NCI-H187 treated with DMSO at 0.1 percent for 48 hours (cell line): Measurements from ENCODE around the gene KLRC1.
"Not testable (repeated sequence)": the region's sequence is repeated elsewhere in the genome, so short reads cannot be mapped to it uniquely, and the experiment has no call there.

Experiments used
- DNase-seq: peaks from one replicate; lab custom pipeline; 2025; lab: John Stamatoyannopoulos, UW

Gene KLRC1

DNA sequence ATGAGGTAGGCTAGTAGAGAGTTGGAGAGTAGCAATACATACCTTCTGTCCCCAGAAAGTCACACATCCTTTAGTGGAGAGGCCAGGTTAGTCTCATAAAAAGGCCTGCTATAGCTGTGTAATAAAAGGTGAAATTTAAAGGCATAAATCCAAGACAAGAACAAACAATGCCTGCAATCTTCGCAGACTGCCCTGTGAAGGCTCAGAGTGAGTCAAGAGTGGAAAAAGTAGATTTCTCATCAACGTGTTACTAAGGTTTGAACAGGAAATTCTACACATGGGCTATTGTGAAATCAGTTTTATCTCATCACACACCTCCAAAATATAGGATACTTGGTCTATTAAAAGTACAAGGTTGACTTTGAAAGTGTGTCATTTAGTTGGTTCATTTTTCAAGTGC is at the start of gene KLRC1:
Gene KLRC1 (minus strand): TSS at position 222 of the 400 bp plus-strand sequence. CDS start 2,221 bp downstream, outside the sequence.
- no peak for DNase-seq

DNA sequence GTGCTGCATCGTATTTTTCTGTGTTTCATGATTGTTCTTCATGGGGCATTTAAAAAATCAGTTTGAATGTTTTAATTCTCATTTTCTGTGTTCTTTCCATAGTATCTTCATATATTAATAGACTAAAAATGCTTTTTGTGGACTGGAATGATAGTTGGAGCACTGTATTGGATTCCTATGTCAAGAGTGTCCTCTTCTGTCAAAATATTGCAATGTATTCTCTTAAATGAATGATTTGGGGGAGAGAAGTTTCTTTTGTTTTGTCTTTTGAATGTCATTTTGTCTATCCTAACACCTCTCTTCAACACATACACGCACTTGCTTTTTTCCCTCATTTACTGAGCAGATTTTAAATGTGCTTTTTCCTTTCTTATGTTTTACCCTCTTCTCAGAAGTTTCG is 47.9 kb upstream of the KLRC1 start:
- no peak for DNase-seq

DNA sequence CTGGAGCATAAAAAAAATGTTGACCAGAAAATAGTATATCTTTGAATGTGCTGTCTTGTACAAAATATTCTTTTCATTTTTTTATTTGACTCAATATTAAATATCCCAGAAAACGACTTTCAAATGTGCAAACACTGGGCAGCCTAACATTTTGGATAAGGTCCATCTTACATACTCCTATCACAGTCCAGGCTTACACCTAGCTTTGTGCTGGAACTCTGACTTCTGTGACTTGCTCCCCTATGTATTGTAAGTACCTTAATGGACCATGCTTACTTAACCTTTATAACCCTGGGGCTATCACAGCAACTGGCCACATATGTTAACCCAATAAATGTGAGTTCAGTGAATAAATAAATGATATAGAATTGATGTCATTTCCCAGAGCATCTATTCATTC is 44.9 kb upstream of the KLRC1 start:
- no peak for DNase-seq

DNA sequence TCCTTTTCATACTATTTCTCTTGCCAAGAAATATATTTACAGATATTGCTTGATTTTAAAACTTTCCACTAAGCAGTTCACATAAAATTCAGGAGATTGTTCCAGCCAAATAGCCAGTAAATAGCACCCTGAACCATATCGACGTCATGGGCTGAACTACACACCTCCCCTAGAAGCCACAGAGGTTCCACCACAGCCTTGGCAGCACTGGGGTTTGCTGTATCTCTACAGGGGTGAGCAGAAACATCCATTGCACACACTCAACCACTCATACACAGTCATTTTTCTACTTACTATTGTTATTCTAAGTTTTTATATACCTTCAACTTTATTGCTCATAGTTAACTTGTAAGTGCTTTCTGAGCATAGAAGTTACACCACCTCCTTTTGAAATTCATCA is 44.4 kb upstream of the KLRC1 start:
- no peak for DNase-seq

DNA sequence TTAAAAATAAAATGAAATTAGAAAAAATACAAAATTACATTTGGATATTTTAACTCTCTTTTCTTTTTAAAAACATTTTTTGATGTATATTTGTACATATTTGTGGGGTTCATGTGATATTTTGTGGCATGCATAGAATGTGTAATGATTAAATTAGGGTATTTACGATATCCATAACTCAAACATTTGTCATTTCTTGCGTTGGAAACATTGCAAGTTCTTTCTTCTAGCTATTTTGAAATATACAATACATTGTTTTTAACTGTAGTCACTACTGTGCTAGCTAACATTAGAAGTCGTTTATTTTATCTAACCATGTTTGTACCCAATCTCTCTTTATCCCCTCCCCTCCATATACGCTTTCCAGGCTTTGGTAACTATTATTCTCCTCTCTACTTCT is 38.6 kb upstream of the KLRC1 start:
- no peak for DNase-seq

DNA sequence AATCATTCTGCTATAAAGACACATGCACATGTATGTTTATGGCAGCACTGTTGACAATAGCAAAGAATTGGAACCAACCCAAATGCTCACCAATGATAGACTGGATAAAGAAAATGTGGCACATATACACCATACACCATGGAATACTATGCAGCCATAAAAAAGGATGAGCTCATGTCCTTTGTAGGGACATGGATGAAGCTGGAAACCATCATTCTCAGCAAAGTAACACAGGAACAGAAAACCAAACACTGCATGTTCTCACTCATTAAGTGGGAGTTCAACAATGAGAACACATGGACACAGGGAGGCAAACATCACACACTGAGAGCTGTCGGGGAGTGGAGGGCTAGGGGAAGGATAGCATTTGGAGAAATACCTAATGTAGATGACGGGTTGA is 34.2 kb upstream of the KLRC1 start:
- not testable (repeated sequence) for DNase-seq

DNA sequence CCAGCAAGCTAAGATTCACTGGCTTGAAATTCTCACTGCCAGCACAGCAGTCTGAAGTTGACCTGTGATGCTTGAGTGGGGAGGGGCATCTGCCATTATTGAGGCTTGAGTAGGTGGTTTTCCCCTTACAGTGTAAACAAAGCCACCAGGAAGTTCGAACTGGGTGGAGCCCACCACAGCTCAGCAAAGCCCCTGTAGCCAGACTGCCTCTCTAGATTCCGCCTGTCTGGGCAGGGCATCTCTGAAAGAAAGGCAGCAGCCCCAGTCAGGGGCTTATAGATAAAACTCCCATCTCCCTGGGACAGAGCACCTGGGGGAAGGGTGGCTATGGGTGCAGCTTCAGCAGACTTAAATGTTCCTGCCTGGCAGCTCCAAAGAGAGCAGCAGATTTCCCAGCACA is 28.7 kb upstream of the KLRC1 start:
- not testable (repeated sequence) for DNase-seq

DNA sequence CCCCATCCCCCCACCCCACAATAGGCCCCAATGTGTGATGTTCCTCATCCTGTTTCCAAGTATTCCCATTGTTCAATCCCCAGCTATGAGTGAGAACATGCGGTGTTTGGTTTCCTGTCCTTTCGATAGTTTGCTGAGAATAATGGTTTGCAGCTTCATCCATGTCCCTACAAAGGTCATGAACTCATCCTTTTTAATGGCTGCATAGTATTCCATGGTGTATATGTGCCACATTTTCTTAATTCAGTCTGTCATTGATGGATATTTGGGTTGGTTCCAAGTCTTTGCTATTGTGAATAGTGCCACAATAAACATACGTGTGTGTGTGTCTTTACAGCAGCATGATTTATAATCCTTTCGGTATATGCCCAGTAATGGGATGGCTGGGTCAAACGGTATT is 19.6 kb upstream of the KLRC1 start:
- not testable (repeated sequence) for DNase-seq

DNA sequence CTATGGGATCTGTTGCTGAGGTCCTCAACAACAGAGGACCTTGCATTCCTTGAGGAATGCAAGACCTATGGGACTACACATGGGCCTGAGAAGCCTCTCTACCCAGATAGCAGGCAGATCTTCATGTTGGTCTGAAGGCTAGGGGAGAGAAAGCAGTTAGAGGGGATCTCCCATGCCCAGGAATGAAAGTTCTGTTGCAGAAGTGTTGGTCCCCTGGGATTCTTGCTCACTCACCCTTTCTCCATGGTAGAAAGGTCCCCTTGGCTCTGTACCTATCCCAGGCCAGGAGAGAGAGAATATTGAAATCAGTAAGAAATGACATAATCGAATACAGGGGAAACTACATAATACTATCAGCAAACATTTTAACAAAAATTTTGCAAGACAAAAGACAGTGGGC is 16.5 kb upstream of the KLRC1 start:
- no peak for DNase-seq

DNA sequence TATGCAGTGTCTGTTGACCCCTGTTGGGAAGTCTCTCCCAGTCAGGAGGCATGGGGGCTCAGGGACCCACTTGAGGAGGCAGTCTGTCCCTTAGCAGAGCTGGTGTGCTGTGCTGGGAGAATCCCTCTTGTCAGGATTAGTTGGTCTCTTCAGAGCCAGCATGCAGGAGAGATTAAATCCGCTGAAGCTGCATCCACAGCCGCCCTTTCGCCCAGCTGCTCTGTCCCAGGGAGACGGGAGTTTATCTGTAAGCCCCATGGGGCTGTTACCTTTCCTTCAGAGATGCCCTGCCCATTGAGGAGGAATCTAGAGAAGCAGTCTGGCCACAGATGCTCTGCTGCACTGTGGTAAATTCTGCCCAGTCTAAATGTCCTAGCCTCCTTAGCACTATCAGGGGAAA is 13.1 kb upstream of the KLRC1 start:
- DNase-seq: no peak

DNA sequence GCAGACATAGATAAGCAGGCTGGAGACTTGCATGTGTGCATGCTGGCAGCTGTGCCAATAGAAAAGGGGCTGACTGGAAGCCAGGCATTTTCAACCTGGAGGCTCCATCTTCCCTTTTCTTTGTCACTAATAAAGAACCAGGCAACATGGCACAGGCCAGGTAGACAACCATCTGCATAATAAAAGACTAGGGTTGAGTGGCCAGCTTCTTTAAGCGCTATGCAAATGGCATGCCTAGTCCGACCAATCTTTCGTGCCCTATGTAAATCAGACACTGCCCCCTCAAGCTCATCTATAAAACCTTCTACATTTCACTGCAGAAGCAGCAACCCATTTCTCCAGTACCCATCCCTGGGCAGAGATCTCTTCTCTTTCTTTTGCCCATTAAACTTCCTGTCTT is 4.6 kb upstream of the KLRC1 start:
- DNase-seq: no peak

DNA sequence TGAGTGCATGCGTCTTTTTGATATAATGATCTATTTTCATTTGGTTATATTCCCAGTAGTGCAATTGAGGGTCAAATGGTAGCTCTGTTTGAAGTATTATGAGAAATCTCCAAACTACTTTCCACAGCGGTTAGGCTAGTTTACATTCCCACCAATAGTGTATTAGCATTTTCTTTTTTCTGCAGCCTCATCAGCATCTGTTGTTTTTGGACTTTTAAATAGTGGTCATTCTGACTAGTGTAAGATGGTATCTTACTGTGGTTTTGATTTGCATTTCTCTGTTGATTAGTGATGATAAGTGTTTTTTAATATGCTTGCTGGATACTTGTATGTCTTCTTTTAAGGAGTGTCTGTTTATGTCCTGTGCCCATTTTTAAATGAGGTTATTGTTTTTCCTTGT is 3.7 kb upstream of the KLRC1 start:
- no peak for DNase-seq

DNA sequence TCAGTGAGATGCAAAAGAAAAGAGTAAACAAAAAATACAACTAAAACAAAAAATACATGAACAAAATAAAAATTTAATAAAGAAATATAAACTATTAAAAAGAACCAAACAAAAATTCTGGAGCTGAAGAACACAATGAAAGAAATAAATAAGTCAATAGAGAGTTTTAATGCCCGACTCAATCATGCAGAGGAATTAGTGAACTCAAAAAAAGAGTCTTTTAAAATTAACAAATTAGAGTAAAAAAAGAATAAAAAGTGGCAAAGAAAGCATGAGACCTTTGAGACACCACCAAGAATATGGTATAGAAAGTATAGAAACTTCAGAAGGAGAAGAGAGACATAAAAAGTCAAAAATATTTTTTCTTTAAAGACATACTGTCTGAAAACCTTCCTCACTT is 2.6 kb upstream of the KLRC1 start:
- no peak for DNase-seq

DNA sequence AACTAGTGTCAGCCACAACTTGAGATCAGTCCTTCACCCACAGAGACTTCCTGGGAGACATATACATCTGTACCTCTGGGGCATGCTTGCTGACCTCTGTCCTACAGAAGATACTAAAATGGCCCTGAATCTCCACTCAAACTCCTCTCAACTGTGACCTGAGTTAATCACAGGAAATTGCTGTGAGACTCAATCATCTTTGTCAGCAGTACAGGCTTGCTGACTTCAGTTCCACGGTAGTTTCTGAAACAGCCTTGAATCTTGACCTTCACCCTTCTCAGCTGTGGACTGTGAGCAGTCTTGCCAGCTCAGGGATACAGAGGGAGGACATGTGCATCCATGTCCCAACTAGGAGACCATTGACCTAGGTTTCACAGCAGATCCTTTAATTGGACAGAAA is 1.4 kb upstream of the KLRC1 start:
- DNase-seq: no peak

DNA sequence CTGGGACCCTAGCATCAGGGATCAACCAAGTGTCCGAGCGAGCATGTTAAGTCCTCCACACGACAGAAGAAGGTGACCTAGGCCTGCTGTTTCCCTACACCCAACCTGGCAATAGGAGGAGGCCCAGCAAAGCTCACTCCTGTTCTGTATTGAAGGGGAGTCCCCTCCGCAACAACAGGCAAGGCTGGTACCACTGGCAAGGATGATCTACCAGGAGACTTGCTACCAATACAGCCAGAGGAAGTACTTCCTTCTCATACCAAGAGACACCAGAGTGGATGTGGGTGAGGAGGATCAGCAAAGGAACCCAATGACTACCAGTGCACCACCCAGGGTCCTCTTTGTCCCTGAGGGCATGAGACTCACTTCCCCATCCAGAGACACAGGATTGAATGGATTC is 4.9 kb downstream of the KLRC1 start:
- no peak for DNase-seq

DNA sequence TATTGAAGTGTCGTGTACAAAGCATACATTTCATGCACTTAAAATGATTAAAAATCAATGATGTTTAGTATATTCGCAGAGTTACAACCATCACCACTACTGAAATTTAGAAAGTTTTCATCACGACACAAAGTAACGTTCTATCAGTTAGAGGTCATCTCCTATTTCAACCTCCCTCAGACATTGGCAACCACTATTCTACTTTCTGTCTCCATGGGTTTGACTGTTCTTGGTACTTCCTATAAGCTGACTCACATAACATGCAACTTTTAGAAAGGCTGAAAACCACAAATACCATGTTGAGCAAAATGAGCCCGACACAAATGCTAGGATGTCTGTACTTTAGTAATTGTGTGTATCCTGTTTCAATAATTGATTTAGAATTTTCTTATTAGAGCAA is 7.1 kb downstream of the KLRC1 start:
- not testable (repeated sequence) for DNase-seq

DNA sequence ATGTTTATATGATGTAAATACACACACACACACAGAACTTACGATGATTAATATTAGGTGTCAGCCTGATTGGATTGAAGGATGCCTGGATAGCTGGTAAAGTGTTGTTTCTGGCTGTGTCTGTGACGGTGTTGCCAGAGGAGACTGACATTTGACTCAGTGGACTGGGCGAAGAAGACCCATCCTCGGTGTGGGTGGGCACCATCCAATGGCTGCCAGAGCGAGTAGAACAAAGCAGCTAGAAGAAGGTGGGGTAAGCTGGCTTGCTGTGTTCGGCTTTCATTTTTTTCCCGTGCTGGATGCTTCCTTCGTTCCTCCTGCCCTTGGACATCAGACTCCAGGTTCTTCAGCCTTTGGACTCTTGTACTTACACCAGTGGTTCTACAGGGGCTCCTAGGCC is 12.0 kb downstream of the KLRC1 start:
- DNase-seq: not testable (repeated sequence)

DNA sequence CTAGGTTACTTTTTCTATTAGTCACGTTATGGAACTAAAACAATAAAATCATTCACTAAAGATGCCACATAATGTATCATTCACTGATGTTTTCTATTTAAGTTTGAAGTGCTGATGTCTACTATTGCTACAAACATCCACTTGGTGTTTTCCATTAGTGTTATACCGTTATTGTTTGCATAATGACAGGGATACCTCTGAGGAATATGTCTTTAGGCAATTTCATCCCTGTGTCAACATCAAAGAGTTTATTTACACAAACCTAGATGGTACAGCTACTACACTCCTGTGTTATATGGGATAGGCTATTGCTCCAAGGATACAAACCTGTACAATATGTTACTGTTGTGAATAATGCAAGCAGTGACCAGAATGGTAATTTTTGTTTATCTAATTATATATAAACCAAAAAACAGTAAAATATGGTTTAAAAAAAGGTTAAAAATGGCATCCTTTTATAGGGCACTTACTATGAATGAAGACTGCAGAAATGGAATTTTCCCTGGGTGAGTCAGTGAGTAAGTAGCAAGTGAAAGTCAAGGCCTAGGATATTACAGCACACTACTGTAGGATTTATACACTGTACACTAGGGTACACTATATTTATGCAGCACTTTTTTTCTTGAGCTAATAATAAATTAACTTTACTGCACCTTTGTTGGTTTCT is 13.4 kb downstream of the KLRC1 start:
- not testable (repeated sequence) for DNase-seq

DNA sequence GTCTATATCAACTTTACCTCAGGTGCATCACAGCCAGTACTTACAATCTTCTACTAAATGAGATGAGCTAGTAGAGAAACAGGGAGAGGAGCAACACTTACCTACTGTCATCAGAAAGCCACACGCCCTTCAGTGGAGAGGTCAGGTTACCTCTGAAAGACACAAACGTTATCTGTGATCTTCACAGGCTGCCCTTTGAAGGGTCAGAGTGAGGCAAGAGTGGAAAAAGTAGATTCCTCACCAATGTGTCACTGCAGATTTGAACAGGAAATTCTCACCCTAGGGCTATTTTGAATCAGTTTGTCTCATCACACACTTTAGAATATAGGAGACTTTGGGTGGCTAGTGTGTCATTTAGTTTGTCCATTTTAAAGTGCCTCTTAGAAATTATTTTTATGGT is 15.6 kb downstream of the KLRC1 start:
- not testable (repeated sequence) for DNase-seq

DNA sequence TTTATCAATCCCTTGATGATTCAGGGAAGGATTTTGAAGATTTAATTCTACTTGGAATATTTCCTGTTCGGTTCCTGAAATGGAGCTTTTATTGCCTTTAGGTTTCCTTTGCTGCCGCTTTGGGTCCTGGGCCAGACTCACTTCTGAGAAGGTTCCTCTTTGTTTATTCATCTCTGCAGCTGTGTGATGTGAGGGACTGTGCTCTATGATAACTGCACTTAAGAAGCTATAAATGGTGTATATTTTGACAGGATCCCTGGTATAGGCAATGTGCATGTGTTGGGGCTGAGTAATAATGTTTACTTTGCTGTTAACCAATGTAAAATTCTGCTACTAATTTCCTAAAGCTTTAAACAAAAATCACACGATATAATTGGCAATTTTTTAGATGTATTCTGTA is 17.4 kb downstream of the KLRC1 start, which contains the start of gene KLRC2:
Gene KLRC2 (minus strand): TSS at position 195 of the 400 bp plus-strand sequence. CDS start 24 bp downstream, at position 171.
- DNase-seq: not testable (repeated sequence)

DNA sequence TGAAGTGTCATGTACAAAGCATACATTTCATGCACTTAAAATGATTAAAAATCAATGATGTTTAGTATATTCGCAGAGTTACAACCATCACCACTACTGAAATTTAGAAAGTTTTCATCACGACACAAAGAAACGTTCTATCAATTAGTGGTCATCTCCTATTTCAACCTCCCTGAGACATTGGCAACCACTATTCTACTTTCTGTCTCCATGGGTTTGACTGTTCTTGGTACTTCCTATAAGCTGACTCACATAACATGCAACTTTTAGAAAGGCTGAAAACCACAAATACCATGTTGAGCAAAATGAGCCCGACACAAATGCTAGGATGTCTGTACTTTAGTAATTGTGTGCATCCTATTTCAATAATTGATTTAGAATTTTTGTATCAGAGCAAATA is 22.6 kb downstream of the KLRC1 start:
- not testable (repeated sequence) for DNase-seq

DNA sequence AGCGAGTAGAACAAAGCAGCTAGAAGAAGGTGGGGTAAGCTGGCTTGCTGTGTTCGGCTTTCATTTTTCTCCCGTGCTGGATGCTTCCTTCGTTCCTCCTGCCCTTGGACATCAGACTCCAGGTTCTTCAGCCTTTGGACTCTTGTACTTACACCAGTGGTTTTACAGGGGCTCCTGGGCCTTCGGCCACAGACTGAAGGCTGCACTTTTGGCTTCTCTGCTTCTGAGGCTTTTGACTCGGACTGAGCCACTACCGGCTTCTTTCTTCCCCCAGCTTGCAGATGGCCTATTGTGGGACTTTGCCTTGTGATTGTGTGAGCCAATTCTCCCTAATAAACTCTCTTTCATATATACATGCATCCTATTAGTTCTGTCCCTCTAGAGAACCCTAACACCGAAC is 27.2 kb downstream of the KLRC1 start:
- DNase-seq: not testable (repeated sequence)

DNA sequence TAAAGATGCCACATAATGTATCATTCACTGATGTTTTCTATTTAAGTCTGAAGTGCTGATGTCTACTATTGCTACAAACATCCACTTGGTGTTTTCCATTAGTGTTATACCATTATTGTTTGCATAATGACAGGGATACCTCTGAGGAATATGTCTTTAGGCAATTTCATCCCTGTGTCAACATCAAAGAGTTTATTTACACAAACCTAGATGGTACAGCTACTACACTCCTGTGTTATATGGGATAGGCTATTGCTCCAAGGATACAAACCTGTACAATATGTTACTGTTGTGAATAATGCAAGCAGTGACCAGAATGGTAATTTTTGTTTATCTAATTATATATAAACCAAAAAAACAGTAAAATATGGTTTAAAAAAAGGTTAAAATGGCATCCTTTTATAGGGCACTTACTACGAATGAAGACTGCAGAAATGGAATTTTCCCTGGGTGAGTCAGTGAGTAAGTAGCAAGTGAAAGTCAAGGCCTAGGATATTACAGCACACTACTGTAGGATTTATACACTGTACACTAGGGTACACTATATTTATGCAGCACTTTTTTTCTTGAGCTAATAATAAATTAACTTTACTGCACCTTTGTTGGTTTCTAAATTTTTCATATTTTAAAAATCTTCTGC is 28.8 kb downstream of the KLRC1 start:
- not testable (repeated sequence) for DNase-seq

DNA sequence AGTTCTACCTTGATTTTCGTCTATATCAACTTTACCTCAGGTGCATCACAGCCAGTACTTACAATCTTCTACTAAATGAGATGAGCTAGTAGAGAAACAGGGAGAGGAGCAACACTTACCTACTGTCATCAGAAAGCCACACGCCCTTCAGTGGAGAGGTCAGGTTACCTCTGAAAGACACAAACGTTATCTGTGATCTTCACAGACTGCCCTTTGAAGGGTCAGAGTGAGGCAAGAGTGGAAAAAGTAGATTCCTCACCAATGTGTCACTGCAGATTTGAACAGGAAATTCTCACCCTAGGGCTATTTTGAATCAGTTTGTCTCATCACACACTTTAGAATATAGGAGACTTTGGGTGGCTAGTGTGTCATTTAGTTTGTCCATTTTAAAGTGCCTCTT is 31.0 kb downstream of the KLRC1 start:
- DNase-seq: not testable (repeated sequence)
